IMR-90 (cell line): ENCODE measurements around the gene HIVEP3. TPM values are rescaled to one million over a fixed set of nuclear protein-coding genes. Genes with fewer than 3 reads are reported as not detected.

ENCODE experiments used
- ATAC-seq: fragments of 200-7000 bp; cut with Tn5 transposase; 2 replicates; pipeline ENCODE4 v1.9.1; 2020; ENCODE audit warnings: low read depth, mild to moderate bottlenecking, moderate library complexity
- BruUV-seq: library from RNA; stranded (reverse); fragments of 400-500 nt; replicated peaks from 2 replicates; lab custom pipeline; 2021; lab: Mats Ljungman, UMichigan
- CTCF ChIA-PET: fragments of 300-600 bp; formaldehyde crosslinking; extraction: SDS; loops from one replicate; lab custom pipeline; 2021; ENCODE audit warnings: antibody characterized with exemption; lab: Yijun Ruan, JAX
- POLR2A ChIA-PET: fragments of 300-600 bp; sonication (Branson Sonifier 250); formaldehyde crosslinking; loops from one replicate; lab custom pipeline; 2022; ENCODE audit warnings: antibody characterized with exemption; ENCODE audit not compliant: unreplicated experiment; lab: Charles Lee
- DNase-seq: peaks from one replicate; pipeline ENCODE4 v3.0.0; 2013
- H2AFZ ChIP-seq: replicated peaks from 2 replicates; pipeline ENCODE3; 2013; ENCODE audit warnings: low read length, mild to moderate bottlenecking; ENCODE audit not compliant: poor library complexity
- H2AK5ac ChIP-seq: 2 replicates; pipeline ENCODE4 v1.6.1; 2013; ENCODE audit warnings: low read depth, low read length, inconsistent platforms
- H2AK9ac ChIP-seq: replicated peaks from 2 replicates; pipeline ENCODE3; 2013; ENCODE audit warnings: mild to moderate bottlenecking, low read depth, low read length, moderate library complexity; ENCODE audit not compliant: poor library complexity
- H2BK120ac ChIP-seq: 2 replicates; pipeline ENCODE4 v1.6.1; 2013; ENCODE audit warnings: low read depth, low read length, inconsistent platforms
- H2BK15ac ChIP-seq: 3 replicates; pipeline ENCODE4 v1.6.1; 2013; ENCODE audit warnings: low read depth, low read length, inconsistent platforms
- H2BK20ac ChIP-seq: 2 replicates; pipeline ENCODE4 v1.6.1; 2013; ENCODE audit warnings: low read depth, mild to moderate bottlenecking, inconsistent platforms, low read length, moderate library complexity
- H2BK5ac ChIP-seq: 2 replicates; pipeline ENCODE4 v1.6.1; 2013; ENCODE audit warnings: mild to moderate bottlenecking, low read depth, low read length, inconsistent platforms; ENCODE audit not compliant: poor library complexity, severe bottlenecking
- H3K14ac ChIP-seq: replicated peaks from 2 replicates; pipeline ENCODE4 v1.6.1; 2013; ENCODE audit warnings: low read depth, low read length, inconsistent platforms
- H3K18ac ChIP-seq: 2 replicates; pipeline ENCODE4 v1.6.1; 2013; ENCODE audit warnings: low read depth, low read length, control low read depth
- H3K23ac ChIP-seq: 2 replicates; pipeline ENCODE4 v1.6.1; 2013; ENCODE audit warnings: low read depth, low read length, inconsistent platforms
- H3K27ac ChIP-seq: 2 replicates; pipeline ENCODE4 v1.5.1; 2013; ENCODE audit warnings: mild to moderate bottlenecking, control low read depth, low read length; ENCODE audit not compliant: insufficient read depth
- H3K27me3 ChIP-seq: 2 replicates; pipeline ENCODE4 v1.6.1; 2013; ENCODE audit warnings: low read length; ENCODE audit not compliant: control insufficient read depth, insufficient read depth
- H3K36me3 ChIP-seq: 2 replicates; pipeline ENCODE4 v1.6.1; 2013; ENCODE audit warnings: low read length, mixed read lengths; ENCODE audit not compliant: control insufficient read depth, insufficient read depth
- H3K4ac ChIP-seq: 2 replicates; pipeline ENCODE4 v1.6.1; 2013; ENCODE audit warnings: low read depth, low read length, inconsistent platforms
- H3K4me1 ChIP-seq: 2 replicates; pipeline ENCODE4 v1.6.1; 2013; ENCODE audit warnings: low read length, mixed read lengths; ENCODE audit not compliant: control insufficient read depth, insufficient read depth
- H3K4me2 ChIP-seq: 2 replicates; pipeline ENCODE4 v1.6.1; 2013; ENCODE audit warnings: low read depth, mild to moderate bottlenecking, control low read depth, low read length, moderate library complexity
- H3K4me3 ChIP-seq: 2 replicates; pipeline ENCODE4 v1.5.1; 2013; ENCODE audit warnings: low read depth, mild to moderate bottlenecking, control low read depth, low read length, moderate library complexity; ENCODE audit not compliant: insufficient read depth
- H3K56ac ChIP-seq: 2 replicates; pipeline ENCODE4 v1.6.1; 2013; ENCODE audit warnings: low read length, inconsistent platforms; ENCODE audit not compliant: insufficient read depth; ENCODE audit errors: extremely low read depth
- H3K79me1 ChIP-seq, 2 experiments: 2 replicates each; pipeline ENCODE4 v1.6.1; 2013; ENCODE audit warnings: low read length in 2 of 2, inconsistent platforms in 1 of 2, low read depth in 1 of 2
- H3K9ac ChIP-seq: 2 replicates; pipeline ENCODE4 v1.6.1; 2013; ENCODE audit warnings: low read depth, low read length, control low read depth
- H3K9me1 ChIP-seq: 2 replicates; pipeline ENCODE4 v1.6.1; 2013; ENCODE audit warnings: low read length, inconsistent platforms; ENCODE audit not compliant: insufficient read depth
- H3K9me3 ChIP-seq: 2 replicates; pipeline ENCODE4 v1.6.1; 2013; ENCODE audit warnings: low read length; ENCODE audit not compliant: control insufficient read depth, insufficient read depth
- H4K20me1 ChIP-seq: 2 replicates; pipeline ENCODE4 v1.6.1; 2013; ENCODE audit warnings: low read length, inconsistent platforms; ENCODE audit not compliant: insufficient read depth
- H4K5ac ChIP-seq: 2 replicates; pipeline ENCODE4 v1.6.1; 2013; ENCODE audit warnings: mild to moderate bottlenecking, low read depth, low read length, control low read depth
- H4K8ac ChIP-seq, 2 experiments: 2 replicates each; pipeline ENCODE4 v1.6.1; 2013; ENCODE audit warnings: low read depth in 2 of 2, low read length in 2 of 2, control low read depth in 1 of 2, inconsistent platforms in 1 of 2
- H4K91ac ChIP-seq: 2 replicates; pipeline ENCODE4 v1.6.1; 2013; ENCODE audit warnings: low read depth, low read length, inconsistent platforms; ENCODE audit not compliant: insufficient read depth
- CEBPB ChIP-seq: IDR thresholded peaks from 2 replicates; pipeline ENCODE4 v1.6.1; 2012; ENCODE audit warnings: low read depth, low read length, improper control_type of control experiment
- NFE2L2 ChIP-seq: fragments of 150-350 bp; IDR thresholded peaks from 2 replicates; pipeline ENCODE4 v1.6.1; 2016; ENCODE audit warnings: low read depth, mild to moderate bottlenecking, low read length
- RAD21 ChIP-seq: IDR thresholded peaks from 2 replicates; pipeline ENCODE4 v1.6.1; 2012; ENCODE audit warnings: low read length, improper control_type of control experiment
- RFX5 ChIP-seq: IDR thresholded peaks from 2 replicates; pipeline ENCODE4 v1.8.0; 2012; ENCODE audit warnings: low read depth, mild to moderate bottlenecking, low read length, moderate library complexity
- WGBS, 2 experiments: methylation state at CpG; one replicate each; pipeline versions ENCODE4 v1.1.5 to v1.1.7; 2013; ENCODE audit warnings: missing lambda C conversion rate in 2 of 2; ENCODE audit not compliant: insufficient read length in 1 of 2; ENCODE audit errors: extremely low coverage in 2 of 2; 5-methylcytosine and 5-hydroxymethylcytosine counted together
- dilution Hi-C: fragments of 300-500 bp; cut with HindIII; formaldehyde crosslinking; loops from one replicate; pipeline ENCODE4 v1.14.3; 2018; ENCODE audit warnings: low sequenced_read_pairs; ENCODE audit not compliant: unreplicated experiment
- in situ Hi-C: fragments of 300-500 bp; cut with MboI; formaldehyde crosslinking; loops from 3 replicates; pipeline ENCODE4 v1.14.3; 2019; ENCODE audit warnings: low sequenced_read_pairs, inconsistent platforms, mixed read lengths
- intact Hi-C: fragments of 100-400 bp; cut with micrococcal nuclease; formaldehyde crosslinking; loops from 2 replicates; pipeline ENCODE4 v1.10.0; 2022
- polyA plus RNA-seq, 3 experiments: library from polyadenylated mRNA; depleted of rRNA; stranded (reverse); fragments of >200 nt; gene quantifications; 2 replicates each; pipeline ENCODE4 v1.2.3, GENCODE V29; 2012; ENCODE audit warnings: low replicate concordance in 1 of 3
- total RNA-seq: library from RNA; depleted of rRNA; stranded (reverse); fragments of >200 nt; gene quantifications from 2 replicates; pipeline ENCODE4 v1.2.3, GENCODE V29; 2012
- TF ChIP-seq, protein P1 (sequence below): conservative IDR thresholded peaks from 2 replicates; pipeline ENCODE4 v1.5.1; 2012; ENCODE audit warnings: mild to moderate bottlenecking, low read depth, low read length, improper control_type of control experiment
- TF ChIP-seq, protein P2 (sequence below): fragments of 150-350 bp; IDR thresholded peaks from 2 replicates; pipeline ENCODE4 v1.6.1; 2016; ENCODE audit warnings: low read depth, mild to moderate bottlenecking, low read length, moderate library complexity, borderline replicate concordance

The HIVEP3 gene
- total and polyA plus RNA-seq, 2 of the 4 experiments (the other 2 are of a cell fraction): 1.4 to 4.0 TPM

GRCh38 chr1:41557751-41558455 is 360.8 kb downstream of the HIVEP3 start:
- no peak overlapping the region for H3K4ac ChIP-seq
- no peak overlapping the region for H4K5ac ChIP-seq
- no TSS peak for BruUV-seq
- H3K79me1 ChIP-seq: peaks cover 0 to 3% of the 10 kb centered on the region in 2 experiments; a peak in 1 of 4 replicates
- no peak overlapping the region for H2AFZ ChIP-seq
- no peak for ATAC-seq
- dilution Hi-C loops: no loop called here
- no peak overlapping the region for H4K8ac ChIP-seq
- no peak overlapping the region for H2BK120ac ChIP-seq
- 0 out of 2 replicates have a peak, but pooled peaks cover 3% of the 10 kb centered on the region for H3K9me1 ChIP-seq
- in situ Hi-C loops: no loop called here
- peak overlapping the region; percentile 31 for H2AK9ac ChIP-seq
- 63% methylated on average over 3 of the region's 13 CpGs; no CpG with 5 or more reads in 1 of the 2 experiments for WGBS, 2 experiments
- H3K4me2 ChIP-seq: no peak overlapping the region
- H3K56ac ChIP-seq: no peak overlapping the region
- POLR2A ChIA-PET: interaction anchor here (0.9 kb wide), 1 partner anchor 25 kb away, joined by 3 read pairs; no protein-coding TSS in a partner anchor
- no peaks in the 10 kb centered on the region for H4K20me1 ChIP-seq
- intact Hi-C loops: no loop called here
- H3K9me3 ChIP-seq: no peaks in the 10 kb centered on the region
- no peak overlapping the region for H4K91ac ChIP-seq
- TF ChIP-seq, protein P1, sequence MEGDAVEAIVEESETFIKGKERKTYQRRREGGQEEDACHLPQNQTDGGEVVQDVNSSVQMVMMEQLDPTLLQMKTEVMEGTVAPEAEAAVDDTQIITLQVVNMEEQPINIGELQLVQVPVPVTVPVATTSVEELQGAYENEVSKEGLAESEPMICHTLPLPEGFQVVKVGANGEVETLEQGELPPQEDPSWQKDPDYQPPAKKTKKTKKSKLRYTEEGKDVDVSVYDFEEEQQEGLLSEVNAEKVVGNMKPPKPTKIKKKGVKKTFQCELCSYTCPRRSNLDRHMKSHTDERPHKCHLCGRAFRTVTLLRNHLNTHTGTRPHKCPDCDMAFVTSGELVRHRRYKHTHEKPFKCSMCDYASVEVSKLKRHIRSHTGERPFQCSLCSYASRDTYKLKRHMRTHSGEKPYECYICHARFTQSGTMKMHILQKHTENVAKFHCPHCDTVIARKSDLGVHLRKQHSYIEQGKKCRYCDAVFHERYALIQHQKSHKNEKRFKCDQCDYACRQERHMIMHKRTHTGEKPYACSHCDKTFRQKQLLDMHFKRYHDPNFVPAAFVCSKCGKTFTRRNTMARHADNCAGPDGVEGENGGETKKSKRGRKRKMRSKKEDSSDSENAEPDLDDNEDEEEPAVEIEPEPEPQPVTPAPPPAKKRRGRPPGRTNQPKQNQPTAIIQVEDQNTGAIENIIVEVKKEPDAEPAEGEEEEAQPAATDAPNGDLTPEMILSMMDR: no peak
- TF ChIP-seq RFX5: no peak
- no peak for TF ChIP-seq CEBPB
- TF ChIP-seq NFE2L2: no peak
- TF ChIP-seq, protein P2, sequence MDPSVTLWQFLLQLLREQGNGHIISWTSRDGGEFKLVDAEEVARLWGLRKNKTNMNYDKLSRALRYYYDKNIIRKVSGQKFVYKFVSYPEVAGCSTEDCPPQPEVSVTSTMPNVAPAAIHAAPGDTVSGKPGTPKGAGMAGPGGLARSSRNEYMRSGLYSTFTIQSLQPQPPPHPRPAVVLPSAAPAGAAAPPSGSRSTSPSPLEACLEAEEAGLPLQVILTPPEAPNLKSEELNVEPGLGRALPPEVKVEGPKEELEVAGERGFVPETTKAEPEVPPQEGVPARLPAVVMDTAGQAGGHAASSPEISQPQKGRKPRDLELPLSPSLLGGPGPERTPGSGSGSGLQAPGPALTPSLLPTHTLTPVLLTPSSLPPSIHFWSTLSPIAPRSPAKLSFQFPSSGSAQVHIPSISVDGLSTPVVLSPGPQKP: no peak
- no peak for TF ChIP-seq RAD21
- H2BK15ac ChIP-seq: no peak overlapping the region
- H3K9ac ChIP-seq: no peak overlapping the region
- peaks cover 2% of the 10 kb centered on the region for H3K4me1 ChIP-seq
- no peak overlapping the region for H3K23ac ChIP-seq
- no peaks in the 10 kb centered on the region for H3K36me3 ChIP-seq
- H3K14ac ChIP-seq: no peak overlapping the region
- no peak overlapping the region for H3K18ac ChIP-seq
- no peak overlapping the region for H3K27ac ChIP-seq
- CTCF ChIA-PET: no interaction called here
- no peak overlapping the region for H2AK5ac ChIP-seq
- no peaks in the 10 kb centered on the region for H3K27me3 ChIP-seq
- no peak overlapping the region for H2BK5ac ChIP-seq
- no peak overlapping the region for H3K4me3 ChIP-seq
- no peak overlapping the region for H2BK20ac ChIP-seq
- DNase-seq: no peak
